Stimulated activated CD4-positive, alpha-beta T cell treated with anti-CD3 and anti-CD28 coated beads, Interleukin-4, amount 100 ng/mL, for 4 hours (primary cell): Measurements from ENCODE around the gene GDI2.

Experiments
- DNase-seq, 2 experiments: peaks; one replicate each; pipeline ENCODE4 v3.0.0-alpha.2; 2020

The GDI2 gene

GRCh38 chr10:5737352-5737751 lies 75.9 kb downstream of the GDI2 start:
- DNase-seq, result no peak

GRCh38 chr10:5736591-5736990 lies 76.6 kb downstream of the GDI2 start:
- no peak for DNase-seq

- DNase-seq, result no peak
These were observed 78.1 kb downstream of the GDI2 start for GRCh38 chr10:5735119-5735518.

GRCh38 chr10:5732141-5732540 lies 81.1 kb downstream of the GDI2 start:
- DNase-seq, result no peak

- no peak for DNase-seq
These were observed 81.7 kb downstream of the GDI2 start for GRCh38 chr10:5731559-5731958.

- DNase-seq, result no peak
These were observed 82.5 kb downstream of the GDI2 start for GRCh38 chr10:5730766-5731165.

- no peak for DNase-seq
These were observed 89.5 kb downstream of the GDI2 start for GRCh38 chr10:5723692-5724091.

GRCh38 chr10:5720182-5720581 lies 93.1 kb downstream of the GDI2 start:
- DNase-seq, result no peak

- no peak for DNase-seq
These were observed 93.7 kb downstream of the GDI2 start for GRCh38 chr10:5719546-5719945.
